Rectal smooth muscle tissue (tissue), 1 donor: ENCODE data around the gene TMEM95.
A peak's percentile ranks its signal among the peaks of the same experiment; 100 is the strongest.
"Not testable (repeated sequence)": the region's sequence is repeated elsewhere in the genome, so short reads cannot be mapped to it uniquely, and the experiment has no call there.

Source experiments
- H3K27ac ChIP-seq: one replicate; pipeline ENCODE4 v1.7.0; 2013; ENCODE audit warnings: low read depth, low read length, inconsistent platforms
- H3K27me3 ChIP-seq: one replicate; pipeline ENCODE4 v1.7.0; 2013; ENCODE audit warnings: low read length; ENCODE audit not compliant: control insufficient read depth, insufficient read depth
- H3K36me3 ChIP-seq: one replicate; pipeline ENCODE4 v1.7.0; 2013; ENCODE audit warnings: low read length; ENCODE audit not compliant: control insufficient read depth, insufficient read depth
- H3K4me1 ChIP-seq: one replicate; pipeline ENCODE4 v1.7.0; 2013; ENCODE audit warnings: low read length; ENCODE audit not compliant: control insufficient read depth, insufficient read depth
- H3K4me3 ChIP-seq: one replicate; pipeline ENCODE4 v1.7.0; 2013; ENCODE audit warnings: low read length
- H3K9ac ChIP-seq: one replicate; pipeline ENCODE4 v1.7.0; 2013; ENCODE audit warnings: low read length

Gene TMEM95

GRCh38 chr17:7356072-7356549 is 1.2 kb downstream of the TMEM95 start:
- H3K4me1 ChIP-seq = peaks cover 4% of the 10 kb centered on the region
- peak overlapping the region; percentile 15 for H3K27ac ChIP-seq
- H3K27me3 ChIP-seq = no peaks in the 10 kb centered on the region
- H3K9ac ChIP-seq = no peak overlapping the region
- no peaks in the 10 kb centered on the region for H3K36me3 ChIP-seq
- peak overlapping the region; percentile 36 for H3K4me3 ChIP-seq

GRCh38 chr17:7356756-7357155 is 1.8 kb downstream of the TMEM95 start:
- Histone ChIP-seq H3K4me1 (peaks cover 4% of the 10 kb centered on the region), H3K27ac (peak overlapping the region; percentile 57)

GRCh38 chr17:7357381-7357780 is 2.4 kb downstream of the TMEM95 start:
- Histone ChIP-seq H3K4me1 (peaks cover 4% of the 10 kb centered on the region), H3K27me3 (no peaks in the 10 kb centered on the region), H3K4me3 (no peak overlapping the region), H3K9ac (no peak overlapping the region), H3K36me3 (no peaks in the 10 kb centered on the region), H3K27ac (peak overlapping the region; percentile 57)

More at GRCh38 chr17:7356756-7357155, 1.8 kb downstream of the TMEM95 start:
- no peaks in the 10 kb centered on the region for H3K36me3 ChIP-seq
- H3K4me3 ChIP-seq = no peak overlapping the region
- H3K9ac ChIP-seq = no peak overlapping the region
- no peaks in the 10 kb centered on the region for H3K27me3 ChIP-seq

- Histone ChIP-seq H3K27me3 (no peaks in the 10 kb centered on the region), H3K27ac (no peak overlapping the region), H3K36me3 (no peaks in the 10 kb centered on the region), H3K4me1 (no peaks in the 10 kb centered on the region), H3K4me3 (no peak overlapping the region), H3K9ac (no peak overlapping the region)
These were observed 7.0 kb downstream of the TMEM95 start for GRCh38 chr17:7361906-7362305.

- H3K9ac ChIP-seq = no peak overlapping the region
- H3K4me3 ChIP-seq = no peak overlapping the region
- H3K36me3 ChIP-seq = no peaks in the 10 kb centered on the region
- no peaks in the 10 kb centered on the region for H3K27me3 ChIP-seq
- no peaks in the 10 kb centered on the region for H3K4me1 ChIP-seq
- H3K27ac ChIP-seq = no peak overlapping the region
These were observed 8.4 kb downstream of the TMEM95 start for GRCh38 chr17:7363311-7363710.

GRCh38 chr17:7365963-7366362 is 11.0 kb downstream of the TMEM95 start:
- not testable (repeated sequence) for H3K27ac ChIP-seq, H3K9ac ChIP-seq, H3K4me1 ChIP-seq, H3K36me3 ChIP-seq, H3K27me3 ChIP-seq, H3K4me3 ChIP-seq

- Histone ChIP-seq H3K36me3 (no peaks in the 10 kb centered on the region), H3K27ac (no peak overlapping the region)
These were observed 12.1 kb downstream of the TMEM95 start for GRCh38 chr17:7367083-7367482.

GRCh38 chr17:7367918-7368598 is 13.1 kb downstream of the TMEM95 start:
- Histone ChIP-seq H3K9ac (no peak overlapping the region), H3K27ac (no peak overlapping the region), H3K4me3 (no peak overlapping the region), H3K36me3 (no peaks in the 10 kb centered on the region), H3K27me3 (no peaks in the 10 kb centered on the region), H3K4me1 (no peaks in the 10 kb centered on the region)

More at GRCh38 chr17:7367083-7367482, 12.1 kb downstream of the TMEM95 start:
- Histone ChIP-seq H3K27me3 (no peaks in the 10 kb centered on the region), H3K4me3 (no peak overlapping the region), H3K9ac (no peak overlapping the region), H3K4me1 (no peaks in the 10 kb centered on the region)

GRCh38 chr17:7368599-7368994 is 13.6 kb downstream of the TMEM95 start:
- H3K4me3 ChIP-seq, H3K36me3 ChIP-seq, H3K9ac ChIP-seq, H3K27ac ChIP-seq, H3K4me1 ChIP-seq, H3K27me3 ChIP-seq: not testable (repeated sequence)

GRCh38 chr17:7369825-7370224 is 14.9 kb downstream of the TMEM95 start:
- Histone ChIP-seq H3K36me3 (no peaks in the 10 kb centered on the region), H3K27me3 (no peaks in the 10 kb centered on the region), H3K27ac (no peak overlapping the region), H3K9ac (no peak overlapping the region), H3K4me1 (no peaks in the 10 kb centered on the region), H3K4me3 (no peak overlapping the region)

- Histone ChIP-seq H3K27ac (no peak overlapping the region), H3K4me1 (no peaks in the 10 kb centered on the region), H3K4me3 (no peak overlapping the region), H3K36me3 (no peaks in the 10 kb centered on the region), H3K27me3 (no peaks in the 10 kb centered on the region), H3K9ac (no peak overlapping the region)
These were observed 15.9 kb downstream of the TMEM95 start for GRCh38 chr17:7370853-7371252.

GRCh38 chr17:7374353-7374752 is 19.4 kb downstream of the TMEM95 start:
- no peaks in the 10 kb centered on the region for H3K4me1 ChIP-seq

GRCh38 chr17:7379134-7379533 is 24.2 kb downstream of the TMEM95 start:
- H3K4me3 ChIP-seq = no peak overlapping the region
- H3K36me3 ChIP-seq = no peaks in the 10 kb centered on the region
- peaks cover 13% of the 10 kb centered on the region for H3K4me1 ChIP-seq
- H3K9ac ChIP-seq = no peak overlapping the region
- no peak overlapping the region for H3K27ac ChIP-seq
- no peaks in the 10 kb centered on the region for H3K27me3 ChIP-seq

More at GRCh38 chr17:7374353-7374752, 19.4 kb downstream of the TMEM95 start:
- H3K9ac ChIP-seq = no peak overlapping the region
- H3K27me3 ChIP-seq = no peaks in the 10 kb centered on the region
- H3K36me3 ChIP-seq = no peaks in the 10 kb centered on the region
- H3K27ac ChIP-seq = no peak overlapping the region
- H3K4me3 ChIP-seq = no peak overlapping the region
